WERI-Rb-1 (cell line): ENCODE data around the gene PROZ.
"Not testable (repeated sequence)": the region's sequence is repeated elsewhere in the genome, so short reads cannot be mapped to it uniquely, and the experiment has no call there.

Experiments
- DNase-seq: peaks from one replicate; pipeline ENCODE4 v3.0.0-alpha.2; 2020
- H3K27ac ChIP-seq: fragments of 250-450 bp; sonication (Bioruptor Pico); 2 replicates; pipeline ENCODE4 v1.5.1; 2020; ENCODE audit warnings: mild to moderate bottlenecking, moderate library complexity
- H3K27me3 ChIP-seq: fragments of 250-450 bp; sonication (Bioruptor Pico); 2 replicates; pipeline ENCODE4 v1.5.1; 2021; ENCODE audit warnings: mild to moderate bottlenecking, low read depth, moderate library complexity; ENCODE audit not compliant: insufficient read depth, severe bottlenecking
- H3K36me3 ChIP-seq: fragments of 250-450 bp; sonication (Bioruptor Pico); 2 replicates; pipeline ENCODE4 v1.5.1; 2020; ENCODE audit warnings: mild to moderate bottlenecking, moderate library complexity
- H3K4me3 ChIP-seq: 2 replicates; pipeline ENCODE4 v1.5.1; 2011; ENCODE audit warnings: low read depth, mild to moderate bottlenecking, control low read depth, low read length
- H3K9me3 ChIP-seq: fragments of 250-450 bp; sonication (Bioruptor Pico); 2 replicates; pipeline ENCODE4 v1.5.1; 2021; ENCODE audit warnings: mild to moderate bottlenecking, moderate library complexity; ENCODE audit not compliant: severe bottlenecking
- CTCF ChIP-seq: IDR thresholded peaks from 2 replicates; pipeline ENCODE4 v1.5.1; 2011; ENCODE audit warnings: low read depth, mild to moderate bottlenecking, control low read depth, inconsistent platforms, low read length

PROZ gene

GRCh38 chr13:113159701-113160100 lies 1.3 kb downstream of the PROZ start:
- no peak overlapping the region for H3K4me3 ChIP-seq
- H3K36me3 ChIP-seq, result no peaks in the 10 kb centered on the region; the same call in 1 of the 2 replicates
- H3K27me3 ChIP-seq, result no peaks in the 10 kb centered on the region
- no peak overlapping the region for H3K27ac ChIP-seq
- TF ChIP-seq CTCF, result no peak
- no peak for DNase-seq
- peaks cover 4% of the 10 kb centered on the region for H3K9me3 ChIP-seq

- TF ChIP-seq CTCF, result no peak
- Histone ChIP-seq H3K27ac (no peak overlapping the region), H3K36me3 (no peaks in the 10 kb centered on the region; the same call in 1 of the 2 replicates)
These were observed 2.5 kb downstream of the PROZ start for GRCh38 chr13:113160983-113161382.

GRCh38 chr13:113161433-113161832 lies 3.0 kb downstream of the PROZ start:
- no peak overlapping the region for H3K27ac ChIP-seq
- no peaks in the 10 kb centered on the region; the same call in 1 of the 2 replicates for H3K36me3 ChIP-seq
- H3K4me3 ChIP-seq, result no peak overlapping the region
- peaks cover 2% of the 10 kb centered on the region for H3K9me3 ChIP-seq
- no peaks in the 10 kb centered on the region for H3K27me3 ChIP-seq
- no peak for TF ChIP-seq CTCF
- no peak for DNase-seq

More at GRCh38 chr13:113160983-113161382, 2.5 kb downstream of the PROZ start:
- no peak for DNase-seq
- no peaks in the 10 kb centered on the region for H3K27me3 ChIP-seq
- H3K9me3 ChIP-seq, result peaks cover 4% of the 10 kb centered on the region
- no peak overlapping the region for H3K4me3 ChIP-seq

- H3K4me3 ChIP-seq, DNase-seq, H3K9me3 ChIP-seq, H3K36me3 ChIP-seq, H3K27ac ChIP-seq, H3K27me3 ChIP-seq: not testable (repeated sequence)
These were observed 3.5 kb downstream of the PROZ start for GRCh38 chr13:113161975-113162374.

- Histone ChIP-seq H3K36me3 (peaks cover 4% of the 10 kb centered on the region), H3K27ac (no peak overlapping the region), H3K9me3 (no peaks in the 10 kb centered on the region), H3K27me3 (no peaks in the 10 kb centered on the region), H3K4me3 (no peak overlapping the region)
- TF ChIP-seq CTCF, result no peak
- no peak for DNase-seq
These were observed 4.6 kb downstream of the PROZ start for GRCh38 chr13:113162783-113163685.

GRCh38 chr13:113164492-113164891 lies 6.0 kb downstream of the PROZ start:
- Histone ChIP-seq H3K27me3 (no peaks in the 10 kb centered on the region), H3K27ac (no peak overlapping the region), H3K36me3 (peaks cover 17% of the 10 kb centered on the region), H3K4me3 (no peak overlapping the region), H3K9me3 (no peaks in the 10 kb centered on the region)
- no peak for DNase-seq
- TF ChIP-seq CTCF, result no peak
